Bronchial epithelial cell (primary cell): ENCODE results near the gene MYCL. TPM values are rescaled to one million over a fixed set of nuclear protein-coding genes. Genes with fewer than 3 reads are reported as not detected.

ENCODE experiments used
- DNase-seq: peaks from one replicate; pipeline ENCODE4 v3.0.0-alpha.2; 2010; ENCODE audit warnings: low read depth
- FAIRE-seq: peaks from 2 replicates; lab custom pipeline; 2011; peaks lifted over from hg19 to GRCh38; lab: Jason Lieb, UNC
- H3K27me3 ChIP-seq: 2 replicates; pipeline ENCODE4 v1.5.1; 2011; ENCODE audit warnings: low read length; ENCODE audit not compliant: control insufficient read depth, insufficient read depth
- H3K36me3 ChIP-seq: 2 replicates; pipeline ENCODE4 v1.5.1; 2011; ENCODE audit warnings: low read length; ENCODE audit not compliant: control insufficient read depth, insufficient read depth
- H3K4me3 ChIP-seq: 2 replicates; pipeline ENCODE4 v1.5.1; 2011; ENCODE audit warnings: mild to moderate bottlenecking, low read depth, low read length, control low read depth
- total RNA-seq: library from RNA; depleted of rRNA; stranded (reverse); fragments of >200 nt; gene quantifications from 2 replicates; pipeline ENCODE4 v1.2.1, GENCODE V29; 2014
- TF ChIP-seq, protein P1 (sequence below): IDR thresholded peaks from 2 replicates; pipeline ENCODE4 v1.5.1; 2011; ENCODE audit warnings: mild to moderate bottlenecking, moderate library complexity, low read length, control low read depth, inconsistent platforms; ENCODE audit not compliant: insufficient read depth, severe bottlenecking

Gene MYCL
- total RNA-seq, 1 donor from 2014 or later, result 7.9 TPM

DNA sequence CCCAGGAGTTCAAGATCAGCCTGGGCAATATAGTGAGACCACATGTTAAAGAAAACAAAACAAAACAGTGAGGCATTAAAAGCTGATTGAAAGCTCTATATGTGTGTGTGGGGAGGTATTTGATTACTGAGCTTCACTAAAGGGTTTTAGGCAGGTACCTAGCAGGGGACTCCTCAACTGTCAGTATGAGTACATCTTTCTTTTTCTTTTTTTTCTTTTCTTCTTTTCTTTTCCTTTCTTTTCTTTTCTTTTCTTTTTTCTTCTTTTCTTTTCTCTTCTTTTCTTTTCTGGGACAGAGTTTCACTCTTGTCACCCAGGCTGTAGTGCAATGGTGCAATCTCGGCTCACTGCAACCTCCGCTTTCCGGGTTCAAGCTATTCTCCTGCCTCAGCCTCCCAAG is 8.5 kb upstream of the MYCL start:
- no peak for DNase-seq
- Histone ChIP-seq H3K36me3 (no peaks in the 10 kb centered on the region), H3K27me3 (no peaks in the 10 kb centered on the region), H3K4me3 (no peak overlapping the region)
- no peak for FAIRE-seq
- TF ChIP-seq, protein P1, sequence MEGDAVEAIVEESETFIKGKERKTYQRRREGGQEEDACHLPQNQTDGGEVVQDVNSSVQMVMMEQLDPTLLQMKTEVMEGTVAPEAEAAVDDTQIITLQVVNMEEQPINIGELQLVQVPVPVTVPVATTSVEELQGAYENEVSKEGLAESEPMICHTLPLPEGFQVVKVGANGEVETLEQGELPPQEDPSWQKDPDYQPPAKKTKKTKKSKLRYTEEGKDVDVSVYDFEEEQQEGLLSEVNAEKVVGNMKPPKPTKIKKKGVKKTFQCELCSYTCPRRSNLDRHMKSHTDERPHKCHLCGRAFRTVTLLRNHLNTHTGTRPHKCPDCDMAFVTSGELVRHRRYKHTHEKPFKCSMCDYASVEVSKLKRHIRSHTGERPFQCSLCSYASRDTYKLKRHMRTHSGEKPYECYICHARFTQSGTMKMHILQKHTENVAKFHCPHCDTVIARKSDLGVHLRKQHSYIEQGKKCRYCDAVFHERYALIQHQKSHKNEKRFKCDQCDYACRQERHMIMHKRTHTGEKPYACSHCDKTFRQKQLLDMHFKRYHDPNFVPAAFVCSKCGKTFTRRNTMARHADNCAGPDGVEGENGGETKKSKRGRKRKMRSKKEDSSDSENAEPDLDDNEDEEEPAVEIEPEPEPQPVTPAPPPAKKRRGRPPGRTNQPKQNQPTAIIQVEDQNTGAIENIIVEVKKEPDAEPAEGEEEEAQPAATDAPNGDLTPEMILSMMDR, result no peak

DNA sequence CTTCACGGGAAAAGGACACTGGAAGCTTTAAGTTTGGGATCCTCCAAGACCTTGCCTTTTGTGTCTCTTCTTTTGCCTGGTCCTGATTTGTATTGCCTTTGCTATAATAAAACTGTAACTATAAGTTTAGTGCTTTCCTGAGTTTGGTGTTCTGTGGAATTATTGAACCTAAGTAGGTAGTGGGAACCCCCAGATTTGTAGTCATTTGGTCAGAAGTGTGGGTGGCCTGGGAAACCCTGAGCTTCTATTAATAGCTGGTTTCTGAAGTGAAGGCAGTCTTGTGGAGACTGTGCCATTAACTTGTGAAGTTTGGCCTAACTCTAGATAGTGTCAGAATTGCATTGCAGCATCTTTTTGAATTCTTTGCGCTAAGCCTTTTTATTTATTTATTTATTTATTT is 6.8 kb upstream of the MYCL start:
- H3K27me3 ChIP-seq, result no peaks in the 10 kb centered on the region
- DNase-seq (no peak), FAIRE-seq (no peak)
- TF ChIP-seq, protein P1, result no peak
- H3K4me3 ChIP-seq, result no peak overlapping the region
- no peaks in the 10 kb centered on the region for H3K36me3 ChIP-seq

DNA sequence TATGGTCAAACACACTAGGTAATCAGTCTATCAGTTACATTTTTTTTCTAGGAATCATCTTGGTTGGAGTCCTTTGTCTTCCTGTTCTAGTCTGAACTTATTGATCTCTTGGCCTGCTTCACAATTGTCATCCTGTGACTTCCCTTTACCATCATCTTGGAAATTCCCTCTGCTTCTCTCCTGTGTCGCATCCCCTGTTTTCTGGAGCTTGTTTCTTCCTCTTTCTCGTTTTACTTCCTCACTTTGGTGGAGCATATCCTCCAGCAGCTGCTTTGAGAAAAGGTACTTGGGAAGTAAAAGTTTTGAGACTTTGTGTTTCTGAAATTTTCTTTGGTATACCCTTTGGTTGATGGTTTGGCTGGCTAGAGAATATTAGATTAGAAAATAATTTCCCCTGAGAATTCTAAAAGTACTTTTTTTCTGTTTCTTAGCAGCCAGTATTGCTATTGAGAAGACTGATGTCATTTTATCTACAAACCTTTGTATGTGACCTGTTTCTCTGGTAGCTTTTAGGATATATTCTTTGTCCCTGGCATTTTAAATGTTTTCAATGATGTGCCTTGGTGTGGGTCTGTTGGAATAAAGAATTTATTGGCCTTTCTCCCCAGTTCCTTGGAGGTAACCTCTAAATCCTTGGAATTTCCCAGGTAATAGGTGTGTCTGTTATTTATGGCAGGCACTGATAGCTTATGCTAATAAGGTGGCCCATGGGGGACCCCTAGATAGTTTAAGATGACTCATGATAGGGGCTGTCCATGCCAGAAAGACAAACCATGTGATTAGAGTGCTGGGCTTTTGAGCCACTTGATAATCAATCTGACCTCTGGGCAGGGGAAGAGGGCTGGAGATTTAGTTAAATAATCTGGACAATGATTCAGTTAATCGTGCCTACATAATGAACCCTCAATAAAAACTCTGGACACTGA is 6.1 kb upstream of the MYCL start:
- no peak overlapping the region for H3K4me3 ChIP-seq
- FAIRE-seq (no peak), DNase-seq (no peak)
- H3K27me3 ChIP-seq, result no peaks in the 10 kb centered on the region
- H3K36me3 ChIP-seq, result no peaks in the 10 kb centered on the region
- TF ChIP-seq, protein P1, result no peak

DNA sequence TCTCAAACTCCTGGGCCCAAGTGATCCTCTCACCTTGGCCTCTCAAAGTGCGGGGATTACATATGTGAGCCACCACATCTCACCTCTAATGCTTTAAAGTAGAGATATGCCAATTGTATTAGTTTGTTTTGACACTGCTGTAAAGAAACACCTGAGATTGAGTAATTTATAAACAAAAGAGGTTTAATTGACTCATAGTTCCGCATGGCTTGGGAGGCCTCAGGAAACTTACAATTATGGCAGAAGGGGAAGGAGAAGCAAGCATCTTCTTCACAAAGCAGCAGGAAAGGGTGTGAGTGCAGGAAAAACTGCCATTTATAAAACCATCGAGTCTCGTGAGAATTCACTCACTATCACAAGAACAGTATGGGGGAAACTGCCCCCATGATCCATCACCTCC is 3.5 kb upstream of the MYCL start:
- H3K36me3 ChIP-seq, result no peaks in the 10 kb centered on the region
- TF ChIP-seq, protein P1, result no peak
- no peaks in the 10 kb centered on the region for H3K27me3 ChIP-seq
- H3K4me3 ChIP-seq, result no peak overlapping the region
- FAIRE-seq (no peak), DNase-seq (peak; percentile 61)

DNA sequence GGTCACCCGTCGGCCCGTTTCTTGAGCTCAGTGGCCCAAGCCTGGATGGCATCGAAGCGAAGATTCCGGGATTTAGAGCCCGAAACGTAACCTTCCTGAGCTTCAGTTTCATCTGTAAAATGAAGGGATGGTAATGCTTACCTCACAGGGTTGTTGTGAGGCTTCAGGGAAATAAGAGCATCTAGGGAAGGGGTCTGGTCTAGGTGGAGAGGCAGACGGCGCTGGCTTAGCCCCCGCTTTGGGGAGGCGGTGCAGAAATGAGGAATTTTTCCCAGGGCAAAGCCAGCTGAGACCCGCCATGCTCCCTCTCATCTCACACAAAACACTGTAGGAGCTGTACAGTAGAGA is 717 bp upstream of the MYCL start:
- peak overlapping the region; percentile 72 for H3K4me3 ChIP-seq
- DNase-seq (no peak), FAIRE-seq (no peak)
- no peaks in the 10 kb centered on the region for H3K27me3 ChIP-seq
- H3K36me3 ChIP-seq, result no peaks in the 10 kb centered on the region
- TF ChIP-seq, protein P1, result no peak

DNA sequence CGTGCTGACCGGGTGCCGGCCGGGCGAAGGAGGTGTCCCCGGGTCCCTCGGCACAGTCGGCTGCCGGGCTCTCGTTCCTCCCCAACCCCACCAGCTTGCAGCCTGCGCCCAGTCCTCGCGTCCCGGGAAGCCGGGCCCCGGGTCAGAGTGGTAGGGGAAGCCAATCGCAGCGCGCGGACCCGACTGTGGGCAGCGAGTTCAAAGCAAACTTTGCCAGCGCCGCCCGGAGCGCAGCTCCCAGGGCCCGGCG is 328 bp downstream of the MYCL start:
- Histone ChIP-seq H3K36me3 (peaks cover 2% of the 10 kb centered on the region), H3K4me3 (peak overlapping the region; percentile 72), H3K27me3 (no peaks in the 10 kb centered on the region)
- TF ChIP-seq, protein P1, result no peak
- FAIRE-seq (no peak), DNase-seq (no peak)
